Fibroblast of lung (primary cell): Measurements from ENCODE around the gene IGFALS. TPM values are rescaled to one million over a fixed set of nuclear protein-coding genes. Genes with fewer than 3 reads are reported as not detected.
A peak's percentile ranks its signal among the peaks of the same experiment; 100 is the strongest.

Source experiments
- DNase-seq, 2 donors: peaks; one replicate each; pipeline versions ENCODE4 v3.0.0 to v3.0.0-alpha.2; 2010; ENCODE audit warnings: low read depth in 2 of 2
- H2AFZ ChIP-seq: 2 replicates; pipeline ENCODE4 v1.5.1; 2012; ENCODE audit warnings: low read length, control low read depth, inconsistent platforms
- H3K27ac ChIP-seq: 2 replicates; pipeline ENCODE4 v1.5.1; 2011; ENCODE audit warnings: low read length, control low read depth; ENCODE audit not compliant: insufficient read depth
- H3K27me3 ChIP-seq: 2 replicates; pipeline ENCODE4 v1.5.1; 2011; ENCODE audit warnings: mild to moderate bottlenecking, low read length; ENCODE audit not compliant: control insufficient read depth, insufficient read depth
- H3K36me3 ChIP-seq: 2 replicates; pipeline ENCODE4 v1.5.1; 2011; ENCODE audit warnings: low read length; ENCODE audit not compliant: control insufficient read depth, insufficient read depth
- H3K4me1 ChIP-seq: 2 replicates; pipeline ENCODE4 v1.5.1; 2011; ENCODE audit warnings: low read length; ENCODE audit not compliant: control insufficient read depth, insufficient read depth; ENCODE audit errors: extremely low read depth
- H3K4me2 ChIP-seq: 2 replicates; pipeline ENCODE4 v1.5.1; 2011; ENCODE audit warnings: low read length, control low read depth; ENCODE audit not compliant: insufficient read depth; ENCODE audit errors: extremely low read depth
- H3K4me3 ChIP-seq, 4 experiments: fragments of 200-600 bp in 1 of 4; sonication (generic) in 1 of 4; replicated peaks in 1 of 4; 2 replicates each; pipeline ENCODE4 v1.5.1; 2011 to 2016; ENCODE audit warnings: low read length in 4 of 4, low read depth in 3 of 4, mild to moderate bottlenecking in 3 of 4, control low read depth in 2 of 4, inconsistent platforms in 1 of 4, mixed read lengths in 1 of 4; ENCODE audit not compliant: insufficient read depth in 1 of 4; ENCODE audit errors: control extremely low read depth in 1 of 4
- H3K79me2 ChIP-seq: 2 replicates; pipeline ENCODE4 v1.5.1; 2012; ENCODE audit warnings: mild to moderate bottlenecking, low read length, inconsistent platforms; ENCODE audit not compliant: control insufficient read depth, insufficient read depth
- H3K9ac ChIP-seq: 2 replicates; pipeline ENCODE4 v1.5.1; 2011; ENCODE audit warnings: mild to moderate bottlenecking, low read length, control low read depth; ENCODE audit not compliant: insufficient read depth
- H3K9me3 ChIP-seq: 2 replicates; pipeline ENCODE4 v1.5.1; 2012; ENCODE audit warnings: low read depth, low read length; ENCODE audit not compliant: control insufficient read depth, insufficient read depth
- H4K20me1 ChIP-seq: 2 replicates; pipeline ENCODE4 v1.5.1; 2011; ENCODE audit warnings: low read length; ENCODE audit not compliant: control insufficient read depth, insufficient read depth; ENCODE audit errors: extremely low read depth
- CTCF ChIP-seq, 2 donors: IDR thresholded peaks in 1 of 2; conservative IDR thresholded peaks in 1 of 2; 1 replicate in 1 of 2; 2 replicates in 1 of 2; pipeline ENCODE4 v1.5.1; 2011 to 2012; ENCODE audit warnings: low read length in 2 of 2, control low read depth in 1 of 2, inconsistent platforms in 1 of 2, low read depth in 1 of 2, mild to moderate bottlenecking in 1 of 2
- EZH2 ChIP-seq: IDR thresholded peaks from 2 replicates; pipeline ENCODE4 v1.5.1; 2012; ENCODE audit warnings: low read length, control low read depth, mild to moderate bottlenecking; ENCODE audit errors: missing control alignments
- polyA plus RNA-seq, 2 donors: library from polyadenylated mRNA; depleted of rRNA in 1 of 2; stranded (reverse) in 1 of 2; unstranded in 1 of 2; fragments of >200 nt; gene quantifications; 2 replicates each; pipeline ENCODE4 v1.2.1, GENCODE V29; 2011 to 2012; ENCODE audit warnings: missing spikeins in 1 of 2
- total RNA-seq: library from RNA; depleted of rRNA; stranded (reverse); fragments of >200 nt; gene quantifications from 2 replicates; pipeline ENCODE4 v1.2.1, GENCODE V29; 2014

The IGFALS gene
- total and polyA plus RNA-seq, 2 donors (not counting 1 experiment from before 2014, with no cell fraction given): not detected

- Histone ChIP-seq H3K36me3 (peaks cover 15% of the 10 kb centered on the region), H3K27ac (no peak overlapping the region), H3K9me3 (no peaks in the 10 kb centered on the region), H3K9ac (no peak overlapping the region), H3K4me3 (no peak overlapping the region), H2AFZ (no peak overlapping the region), H4K20me1 (no peaks in the 10 kb centered on the region), H3K4me1 (no peaks in the 10 kb centered on the region), H3K4me2 (no peak overlapping the region), H3K79me2 (no peaks in the 10 kb centered on the region), H3K27me3 (no peaks in the 10 kb centered on the region)
- TF ChIP-seq CTCF (conservative IDR thresholded peaks at IDR 0.05 in 1 of 2, IDR thresholded peaks at IDR 0.05 in 1 of 2; ENCODE audit: low read depth in 1 of 2, low read length in 2 of 2) (no peak), EZH2 (no peak)
- DNase-seq: peak in 1 of 2 donors; percentile 38
These were observed 39.3 kb downstream of the IGFALS start for GRCh38 chr16:1754204-1754603.

DNA sequence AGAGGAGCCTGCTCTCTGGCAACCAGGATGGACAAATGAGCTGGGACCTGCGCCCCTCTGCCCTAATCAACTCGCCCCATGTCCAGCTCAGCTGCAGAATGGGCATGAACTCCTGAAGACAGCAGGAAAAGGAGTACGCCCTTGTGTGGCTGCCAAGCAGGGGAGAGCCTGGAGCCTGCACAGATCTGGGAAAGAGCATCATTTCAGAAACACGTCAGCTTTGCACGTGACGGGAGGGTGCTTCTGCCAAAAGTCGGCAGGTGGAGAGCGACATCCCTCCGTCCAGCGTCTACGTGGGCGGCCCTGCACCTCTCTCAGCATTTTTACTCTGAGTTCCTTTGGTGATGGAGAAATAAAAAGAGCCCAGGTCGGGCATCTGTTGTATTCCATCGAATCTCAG lies 40.7 kb downstream of the IGFALS start:
- no peaks in the 10 kb centered on the region for H4K20me1 ChIP-seq
- TF ChIP-seq EZH2 (no peak), CTCF (conservative IDR thresholded peaks at IDR 0.05 in 1 of 2, IDR thresholded peaks at IDR 0.05 in 1 of 2; ENCODE audit: low read depth in 1 of 2, low read length in 2 of 2) (no peak)
- no peaks in the 10 kb centered on the region for H3K4me1 ChIP-seq
- no peak overlapping the region for H3K4me3 ChIP-seq
- H3K36me3 ChIP-seq: peaks cover 17% of the 10 kb centered on the region
- H3K4me2 ChIP-seq: no peak overlapping the region
- H3K27me3 ChIP-seq: no peaks in the 10 kb centered on the region
- H2AFZ ChIP-seq: no peak overlapping the region
- no peak for DNase-seq
- H3K79me2 ChIP-seq: no peaks in the 10 kb centered on the region
- no peak overlapping the region for H3K27ac ChIP-seq
- H3K9ac ChIP-seq: no peak overlapping the region
- H3K9me3 ChIP-seq: no peaks in the 10 kb centered on the region

GRCh38 chr16:1751946-1752345 lies 41.6 kb downstream of the IGFALS start:
- no peaks in the 10 kb centered on the region for H3K79me2 ChIP-seq
- H3K4me3 ChIP-seq: no peak overlapping the region
- no peak overlapping the region for H3K27ac ChIP-seq
- H4K20me1 ChIP-seq: no peaks in the 10 kb centered on the region
- H3K4me1 ChIP-seq: no peaks in the 10 kb centered on the region
- TF ChIP-seq CTCF (conservative IDR thresholded peaks at IDR 0.05 in 1 of 2, IDR thresholded peaks at IDR 0.05 in 1 of 2; ENCODE audit: low read depth in 1 of 2, low read length in 2 of 2) (no peak), EZH2 (no peak)
- no peak overlapping the region for H3K4me2 ChIP-seq
- H3K36me3 ChIP-seq: peaks cover 20% of the 10 kb centered on the region
- no peaks in the 10 kb centered on the region for H3K27me3 ChIP-seq
- no peaks in the 10 kb centered on the region for H3K9me3 ChIP-seq
- H3K9ac ChIP-seq: no peak overlapping the region
- DNase-seq: no peak
- H2AFZ ChIP-seq: no peak overlapping the region
